Right lobe of liver (tissue), 4 donors: ENCODE measurements around the gene PMEL.

Experiments used
- POLR2A ChIP-seq: fragments of 450-650 bp; IDR thresholded peaks from one replicate; pipeline ENCODE4 v1.6.1; 2017; ENCODE audit warnings: antibody characterized with exemption, mild to moderate bottlenecking
- TF ChIP-seq, protein P1 (sequence below), 4 donors: fragments of 200-600 bp in 3 of 4; fragments of 450-650 bp in 1 of 4; IDR thresholded peaks; one replicate each; pipeline versions ENCODE4 v1.5.1 to v1.8.0; 2016 to 2022; ENCODE audit warnings: antibody characterized with exemption in 4 of 4, mild to moderate bottlenecking in 2 of 4
- donor health status: DM: no; HTN: no; CAD: no.
- donor health status: DM: no; HTN: no; CAD: no.
- donor health status: DM: no; HTN: yes; CAD: no.

DNA sequence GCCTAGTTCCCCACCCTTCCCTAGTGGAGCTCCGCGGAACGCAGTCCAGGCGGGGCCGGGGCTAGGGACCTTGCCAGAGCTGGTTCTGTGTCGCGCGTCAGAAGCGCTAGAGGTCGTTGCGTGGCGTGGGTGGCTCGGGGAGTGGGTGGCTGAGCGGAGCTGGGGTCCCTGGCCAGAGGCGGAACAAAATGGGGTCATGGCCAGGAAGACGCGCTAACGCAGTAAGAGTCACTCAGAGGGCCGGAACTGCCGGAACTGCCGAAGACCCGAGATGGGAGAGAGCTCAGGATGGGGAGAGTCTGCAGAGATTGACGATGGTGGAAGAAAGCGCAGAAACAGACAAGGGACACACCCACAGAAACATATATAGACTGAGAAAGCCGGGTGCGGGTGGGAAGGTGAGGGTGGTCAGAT lies 30.1 kb downstream of the PMEL start:
- TF ChIP-seq, protein P1, sequence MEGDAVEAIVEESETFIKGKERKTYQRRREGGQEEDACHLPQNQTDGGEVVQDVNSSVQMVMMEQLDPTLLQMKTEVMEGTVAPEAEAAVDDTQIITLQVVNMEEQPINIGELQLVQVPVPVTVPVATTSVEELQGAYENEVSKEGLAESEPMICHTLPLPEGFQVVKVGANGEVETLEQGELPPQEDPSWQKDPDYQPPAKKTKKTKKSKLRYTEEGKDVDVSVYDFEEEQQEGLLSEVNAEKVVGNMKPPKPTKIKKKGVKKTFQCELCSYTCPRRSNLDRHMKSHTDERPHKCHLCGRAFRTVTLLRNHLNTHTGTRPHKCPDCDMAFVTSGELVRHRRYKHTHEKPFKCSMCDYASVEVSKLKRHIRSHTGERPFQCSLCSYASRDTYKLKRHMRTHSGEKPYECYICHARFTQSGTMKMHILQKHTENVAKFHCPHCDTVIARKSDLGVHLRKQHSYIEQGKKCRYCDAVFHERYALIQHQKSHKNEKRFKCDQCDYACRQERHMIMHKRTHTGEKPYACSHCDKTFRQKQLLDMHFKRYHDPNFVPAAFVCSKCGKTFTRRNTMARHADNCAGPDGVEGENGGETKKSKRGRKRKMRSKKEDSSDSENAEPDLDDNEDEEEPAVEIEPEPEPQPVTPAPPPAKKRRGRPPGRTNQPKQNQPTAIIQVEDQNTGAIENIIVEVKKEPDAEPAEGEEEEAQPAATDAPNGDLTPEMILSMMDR (IDR thresholded peaks at IDR 0.05): no peak
- TF ChIP-seq POLR2A: no peak
